Measurements from ENCODE around the gene KDM4C. TPM values are rescaled to one million over a fixed set of nuclear protein-coding genes. Genes with fewer than 3 reads are reported as not detected.

KDM4C gene
- total RNA-seq, 1 experiment from 2014 or later = 16.8 TPM

DNA sequence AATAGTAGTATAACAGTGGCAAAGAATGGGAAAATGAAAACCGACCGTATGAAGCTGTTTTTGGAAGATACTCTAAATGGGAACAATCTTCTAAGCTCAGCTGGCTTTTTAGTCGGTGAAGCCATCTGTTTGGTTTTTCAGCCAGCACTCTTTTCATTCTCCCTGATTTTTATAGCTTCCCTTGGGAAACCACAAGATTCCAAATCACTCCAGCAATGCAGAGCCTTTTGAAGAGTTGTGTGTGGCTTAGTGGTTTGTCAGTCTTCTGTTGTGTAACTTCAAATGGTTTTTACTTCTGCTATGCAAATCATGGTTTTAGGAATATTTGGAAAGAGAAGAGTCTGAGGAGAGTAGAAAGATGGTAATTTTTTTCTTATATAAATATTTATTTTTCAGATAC, 180.7 kb downstream of the KDM4C start:
- CTCF ChIA-PET = no interaction called here

DNA sequence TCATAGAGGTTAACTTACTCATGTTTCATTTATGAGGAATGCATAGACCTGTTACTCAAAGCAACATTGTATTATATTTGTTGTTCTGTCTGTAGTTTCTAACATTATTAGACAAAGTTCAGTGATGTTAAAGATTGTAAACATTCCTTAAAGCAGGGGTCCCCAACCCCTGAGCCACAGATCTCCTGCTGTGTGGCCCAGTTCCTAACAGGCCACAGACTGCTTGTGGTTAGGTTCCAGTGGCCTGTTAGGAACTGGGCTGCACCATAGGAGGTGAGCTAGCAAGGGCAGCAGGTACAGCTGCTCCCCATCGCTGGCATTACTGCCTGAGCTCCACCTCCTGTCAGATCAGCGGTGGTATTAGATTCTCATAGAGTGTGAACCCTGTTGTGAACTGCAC, 181.1 kb downstream of the KDM4C start:
- ATAC-seq = peak; percentile 63
- H3K27me3 ChIP-seq (ENCODE audit: insufficient read depth, low read length) = no peaks in the 10 kb centered on the region
- CTCF ChIA-PET = no interaction called here
- peak overlapping the region; percentile 49 for H3K27ac ChIP-seq (ENCODE audit: low read depth, low read length)
- no peaks in the 10 kb centered on the region for H3K9me3 ChIP-seq (ENCODE audit: control insufficient read depth in 1 of 2, insufficient read depth in 1 of 2, low read depth in 1 of 2, low read length in 2 of 2)
- no peak overlapping the region for H3K4me3 ChIP-seq (replicated peaks in 1 of 2; ENCODE audit: low read depth in 1 of 2, low read length in 2 of 2)
- H3K4me2 ChIP-seq (ENCODE audit: low read length) = no peak overlapping the region
- no peaks in the 10 kb centered on the region for H3K36me3 ChIP-seq (ENCODE audit: control insufficient read depth in 1 of 2, insufficient read depth in 2 of 2, low read length in 2 of 2)
- DNase-seq (ENCODE audit: low read depth, low spot score) = no peak
- no peak overlapping the region for H2AFZ ChIP-seq (ENCODE audit: low read depth, low read length, poor library complexity, severe bottlenecking)
- H3K79me2 ChIP-seq (ENCODE audit: insufficient read depth, low read length) = no peaks in the 10 kb centered on the region
- intact Hi-C loops (cut with micrococcal nuclease) = no loop called here
- POLR2A ChIA-PET = no interaction called here
- H3K4me1 ChIP-seq (ENCODE audit: control insufficient read depth in 1 of 2, insufficient read depth in 2 of 2, low read length in 2 of 2) = peaks cover 18 to 20% of the 10 kb centered on the region in 2 experiments
- no peak for TF ChIP-seq TCF7L2 (IDR thresholded peaks at IDR 0.05; ENCODE audit: borderline replicate concordance, extremely low read depth, insufficient read depth, insufficient read length)
- TF ChIP-seq, protein P1, sequence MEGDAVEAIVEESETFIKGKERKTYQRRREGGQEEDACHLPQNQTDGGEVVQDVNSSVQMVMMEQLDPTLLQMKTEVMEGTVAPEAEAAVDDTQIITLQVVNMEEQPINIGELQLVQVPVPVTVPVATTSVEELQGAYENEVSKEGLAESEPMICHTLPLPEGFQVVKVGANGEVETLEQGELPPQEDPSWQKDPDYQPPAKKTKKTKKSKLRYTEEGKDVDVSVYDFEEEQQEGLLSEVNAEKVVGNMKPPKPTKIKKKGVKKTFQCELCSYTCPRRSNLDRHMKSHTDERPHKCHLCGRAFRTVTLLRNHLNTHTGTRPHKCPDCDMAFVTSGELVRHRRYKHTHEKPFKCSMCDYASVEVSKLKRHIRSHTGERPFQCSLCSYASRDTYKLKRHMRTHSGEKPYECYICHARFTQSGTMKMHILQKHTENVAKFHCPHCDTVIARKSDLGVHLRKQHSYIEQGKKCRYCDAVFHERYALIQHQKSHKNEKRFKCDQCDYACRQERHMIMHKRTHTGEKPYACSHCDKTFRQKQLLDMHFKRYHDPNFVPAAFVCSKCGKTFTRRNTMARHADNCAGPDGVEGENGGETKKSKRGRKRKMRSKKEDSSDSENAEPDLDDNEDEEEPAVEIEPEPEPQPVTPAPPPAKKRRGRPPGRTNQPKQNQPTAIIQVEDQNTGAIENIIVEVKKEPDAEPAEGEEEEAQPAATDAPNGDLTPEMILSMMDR (IDR thresholded peaks at IDR 0.05 in 2 of 3, conservative IDR thresholded peaks at IDR 0.05 in 1 of 3; ENCODE audit: borderline replicate concordance in 1 of 3, insufficient read depth in 1 of 3, low read depth in 2 of 3, low read length in 2 of 3) = no peak
- TF ChIP-seq, protein P2, sequence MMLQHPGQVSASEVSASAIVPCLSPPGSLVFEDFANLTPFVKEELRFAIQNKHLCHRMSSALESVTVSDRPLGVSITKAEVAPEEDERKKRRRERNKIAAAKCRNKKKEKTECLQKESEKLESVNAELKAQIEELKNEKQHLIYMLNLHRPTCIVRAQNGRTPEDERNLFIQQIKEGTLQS (IDR thresholded peaks at IDR 0.05) = no peak
- H3K9ac ChIP-seq (ENCODE audit: low read length) = no peak overlapping the region
- BruUV-seq (replicated peaks) = no TSS peak
- no peaks in the 10 kb centered on the region for H4K20me1 ChIP-seq (ENCODE audit: insufficient read depth)
- H3K9me2 ChIP-seq (ENCODE audit: insufficient read depth) = no peaks in the 10 kb centered on the region
- RAD21 ChIA-PET (ENCODE audit: low non-redundant PET in 1 of 2, low total read pairs in 2 of 2, uncharacterized antibody in 2 of 2, unreplicated experiment in 2 of 2) = no interaction called here

More for the DNA sequence above, 180.7 kb downstream of the KDM4C start:
- Histone ChIP-seq H3K27me3 (ENCODE audit: insufficient read depth, low read length) (no peaks in the 10 kb centered on the region), H3K36me3 (ENCODE audit: control insufficient read depth in 1 of 2, insufficient read depth in 2 of 2, low read length in 2 of 2) (no peaks in the 10 kb centered on the region), H3K9me2 (ENCODE audit: insufficient read depth) (no peaks in the 10 kb centered on the region), H2AFZ (ENCODE audit: low read depth, low read length, poor library complexity, severe bottlenecking) (no peak overlapping the region), H3K27ac (ENCODE audit: low read depth, low read length) (peak overlapping the region; percentile 49; the same call in 1 of the 2 replicates), H3K4me3 (replicated peaks in 1 of 2; ENCODE audit: low read depth in 1 of 2, low read length in 2 of 2) (no peak overlapping the region), H4K20me1 (ENCODE audit: insufficient read depth) (no peaks in the 10 kb centered on the region), H3K9me3 (ENCODE audit: control insufficient read depth in 1 of 2, insufficient read depth in 1 of 2, low read depth in 1 of 2, low read length in 2 of 2) (no peaks in the 10 kb centered on the region), H3K4me1 (ENCODE audit: control insufficient read depth in 1 of 2, insufficient read depth in 2 of 2, low read length in 2 of 2) (peaks cover 14 to 15% of the 10 kb centered on the region in 2 experiments), H3K9ac (ENCODE audit: low read length) (no peak overlapping the region), H3K79me2 (ENCODE audit: insufficient read depth, low read length) (no peaks in the 10 kb centered on the region), H3K4me2 (ENCODE audit: low read length) (peak overlapping the region; percentile 16; the same call in 1 of the 2 replicates)
- BruUV-seq (replicated peaks) = no TSS peak
- TF ChIP-seq EZH2 (IDR thresholded peaks at IDR 0.05) = no peak
- no peak for TF ChIP-seq SP1 (IDR thresholded peaks at IDR 0.05; ENCODE audit: low read depth)
- no peak for TF ChIP-seq SRF (IDR thresholded peaks at IDR 0.05; ENCODE audit: low read depth)
- TF ChIP-seq MAX (IDR thresholded peaks at IDR 0.05) = no peak
- ATAC-seq (peak; percentile 75), DNase-seq (ENCODE audit: low read depth, low spot score) (no peak)
- POLR2A ChIA-PET = no interaction called here
- intact Hi-C loops (cut with micrococcal nuclease) = no loop called here
- RAD21 ChIA-PET (ENCODE audit: low non-redundant PET in 1 of 2, low total read pairs in 2 of 2, uncharacterized antibody in 2 of 2, unreplicated experiment in 2 of 2) = no interaction called here
